ENCODE data around the gene PKIG.

DNA sequence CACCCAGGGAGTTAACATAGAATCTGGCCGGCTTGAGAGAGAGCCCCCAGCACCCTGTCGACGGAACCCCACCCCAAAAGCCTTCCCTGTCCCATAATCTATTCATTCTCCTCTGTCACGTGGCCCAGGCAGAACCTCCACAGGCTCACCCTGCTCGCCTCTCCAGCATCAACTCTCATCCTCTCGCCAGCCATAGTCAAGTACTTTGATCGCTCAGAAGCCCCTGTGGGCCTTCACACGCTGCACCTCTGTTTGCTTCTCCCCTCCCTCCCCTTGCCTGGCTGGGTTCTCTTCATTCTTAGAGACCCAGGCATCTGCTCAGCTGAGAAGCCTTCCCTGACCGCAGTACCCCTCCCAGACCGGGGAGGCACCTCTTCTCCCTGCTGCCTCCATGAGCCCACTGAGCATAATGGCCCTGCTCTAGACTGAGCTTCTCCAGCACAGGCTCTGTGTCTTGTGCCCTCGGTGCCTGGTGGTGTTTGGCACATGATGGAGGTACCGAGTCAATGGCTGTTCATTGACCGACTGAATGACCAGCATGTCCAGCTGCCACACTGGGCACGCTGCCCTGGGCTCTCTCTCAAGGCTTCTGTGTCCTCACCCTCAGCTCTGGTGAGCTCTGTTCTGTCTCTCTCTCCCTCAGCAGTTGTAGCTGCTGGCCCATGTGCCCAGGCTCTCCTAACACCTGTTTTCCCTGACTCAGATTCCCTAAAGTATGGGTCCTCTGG lies 33.7 kb downstream of the PKIG start:
- TF ChIP-seq POLR2A (IDR thresholded peaks at IDR 0.05), result no peak
- TF ChIP-seq, protein P1, sequence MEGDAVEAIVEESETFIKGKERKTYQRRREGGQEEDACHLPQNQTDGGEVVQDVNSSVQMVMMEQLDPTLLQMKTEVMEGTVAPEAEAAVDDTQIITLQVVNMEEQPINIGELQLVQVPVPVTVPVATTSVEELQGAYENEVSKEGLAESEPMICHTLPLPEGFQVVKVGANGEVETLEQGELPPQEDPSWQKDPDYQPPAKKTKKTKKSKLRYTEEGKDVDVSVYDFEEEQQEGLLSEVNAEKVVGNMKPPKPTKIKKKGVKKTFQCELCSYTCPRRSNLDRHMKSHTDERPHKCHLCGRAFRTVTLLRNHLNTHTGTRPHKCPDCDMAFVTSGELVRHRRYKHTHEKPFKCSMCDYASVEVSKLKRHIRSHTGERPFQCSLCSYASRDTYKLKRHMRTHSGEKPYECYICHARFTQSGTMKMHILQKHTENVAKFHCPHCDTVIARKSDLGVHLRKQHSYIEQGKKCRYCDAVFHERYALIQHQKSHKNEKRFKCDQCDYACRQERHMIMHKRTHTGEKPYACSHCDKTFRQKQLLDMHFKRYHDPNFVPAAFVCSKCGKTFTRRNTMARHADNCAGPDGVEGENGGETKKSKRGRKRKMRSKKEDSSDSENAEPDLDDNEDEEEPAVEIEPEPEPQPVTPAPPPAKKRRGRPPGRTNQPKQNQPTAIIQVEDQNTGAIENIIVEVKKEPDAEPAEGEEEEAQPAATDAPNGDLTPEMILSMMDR (IDR thresholded peaks at IDR 0.05), result no peak

Data from ovary (tissue), 3 donors.